Activated CD8-positive, alpha-beta memory T cell treated with anti-CD3 and anti-CD28 coated beads, Interleukin-2, amount 50 U/mL, for 4 hours (primary cell): ENCODE results near the gene TATDN2.
A peak's percentile ranks its signal among the peaks of the same experiment; 100 is the strongest.

Experiments used
- DNase-seq: peaks from one replicate; pipeline ENCODE4 v3.0.0-alpha.2; 2020

The TATDN2 gene

DNA sequence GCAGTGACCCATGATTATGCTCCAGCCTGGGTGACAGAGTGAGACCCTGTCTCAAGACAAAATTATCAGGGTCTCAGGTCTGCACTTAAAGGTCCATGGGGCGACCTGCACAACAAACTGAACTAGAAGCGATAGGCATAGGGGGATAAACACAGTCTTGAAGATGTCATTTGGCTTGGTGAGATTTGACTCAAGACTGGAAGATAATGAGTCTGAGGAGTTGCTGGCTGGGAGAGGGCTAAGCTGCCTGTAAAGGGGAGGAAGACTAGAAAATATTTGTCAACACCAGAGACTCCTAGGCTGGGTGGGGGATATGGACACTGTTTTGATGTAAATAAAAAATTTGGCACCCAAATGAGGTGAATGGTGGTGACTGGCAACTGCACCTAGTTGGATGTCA lies 24.7 kb downstream of the TATDN2 start:
- DNase-seq = no peak

DNA sequence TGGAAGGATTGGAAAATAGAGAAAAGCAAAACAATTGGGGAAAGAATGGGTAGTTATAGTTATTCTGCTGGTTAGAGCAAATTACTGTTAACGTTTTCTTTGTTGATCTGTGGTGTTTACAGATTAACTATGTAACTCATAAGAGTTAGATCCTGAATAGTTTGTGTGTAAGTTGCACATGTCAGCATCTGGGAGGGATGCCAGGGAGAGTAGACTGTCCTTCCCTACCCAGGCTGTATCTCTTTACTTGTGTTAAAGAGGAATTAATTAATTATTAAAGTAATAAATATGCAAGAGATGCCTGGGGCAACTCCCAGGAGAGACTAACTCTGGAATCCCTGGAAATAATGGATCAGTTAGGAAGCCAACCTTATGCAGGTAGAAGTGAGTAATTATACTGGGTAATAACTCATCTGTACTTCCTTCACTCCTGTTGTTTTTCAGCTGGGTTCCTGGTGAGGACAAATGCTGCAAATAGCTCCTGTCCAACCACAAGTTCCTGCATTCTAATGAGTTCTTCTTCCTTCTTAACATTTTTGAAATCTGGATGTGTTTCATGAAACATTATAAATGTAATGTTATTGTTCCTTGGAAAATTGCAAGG lies 25.5 kb downstream of the TATDN2 start:
- DNase-seq = no peak

DNA sequence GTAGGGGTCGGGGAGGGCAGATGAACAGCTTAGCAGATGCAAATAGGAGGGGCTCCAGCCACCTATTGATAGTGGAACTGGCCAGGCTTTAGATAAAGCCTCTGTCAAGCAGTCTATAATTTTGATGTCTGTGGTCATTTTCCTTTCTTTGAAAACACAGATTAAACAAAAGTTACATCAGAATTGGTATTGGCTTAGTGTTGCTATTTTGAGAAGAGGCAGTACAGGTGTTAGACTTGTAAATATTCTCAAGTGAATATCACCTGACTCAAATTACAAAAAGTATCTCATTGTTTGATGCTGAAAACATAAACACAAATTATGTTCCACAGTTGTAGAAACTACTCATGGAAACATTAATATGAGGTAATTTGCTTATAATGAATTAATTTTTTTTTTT lies 26.3 kb downstream of the TATDN2 start:
- DNase-seq = no peak

DNA sequence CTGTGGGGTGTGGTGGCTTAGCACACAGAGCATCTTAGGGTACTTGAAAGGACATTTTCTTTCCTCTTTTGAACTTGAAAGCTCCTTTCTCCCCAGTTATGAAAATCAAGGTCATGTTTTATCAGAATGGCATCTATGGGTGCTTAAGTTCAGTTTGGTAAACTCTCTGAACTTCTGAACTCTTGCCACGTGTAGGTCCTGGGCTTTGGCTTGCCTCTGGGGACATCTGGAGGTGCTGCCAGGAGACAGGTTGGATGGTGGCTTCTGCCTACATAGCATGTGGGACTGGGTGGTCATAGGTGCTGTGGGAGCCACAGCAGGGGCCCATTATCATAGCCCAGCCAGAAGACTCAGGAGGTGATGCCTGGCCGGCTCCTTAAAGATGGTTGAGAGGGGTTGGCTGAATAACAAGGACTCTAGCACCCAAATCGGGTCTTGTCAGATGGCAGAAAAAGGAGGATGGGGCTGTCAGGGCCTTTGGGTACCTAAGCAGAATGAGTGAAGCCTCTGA lies 28.9 kb downstream of the TATDN2 start:
- DNase-seq = no peak

DNA sequence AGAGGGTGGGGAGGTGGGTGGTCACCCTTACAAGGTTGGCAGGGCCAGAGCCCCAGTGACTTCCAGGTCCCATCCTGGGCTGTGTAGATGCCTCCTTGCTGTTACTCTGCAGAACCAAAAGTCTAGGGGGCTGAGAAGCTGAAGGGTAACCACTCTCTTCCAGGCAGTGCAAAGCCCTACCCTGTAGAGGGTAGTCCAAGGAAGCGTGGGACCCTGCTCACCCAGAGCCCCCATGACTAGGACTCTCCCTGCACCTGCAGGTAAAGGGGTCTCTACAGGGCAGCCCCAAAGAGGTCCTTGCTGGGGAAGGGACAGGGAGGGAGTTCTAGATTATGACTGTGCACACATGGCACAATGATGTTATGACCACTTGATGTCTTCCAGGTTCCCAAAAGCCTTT lies 30.2 kb downstream of the TATDN2 start:
- no peak for DNase-seq

DNA sequence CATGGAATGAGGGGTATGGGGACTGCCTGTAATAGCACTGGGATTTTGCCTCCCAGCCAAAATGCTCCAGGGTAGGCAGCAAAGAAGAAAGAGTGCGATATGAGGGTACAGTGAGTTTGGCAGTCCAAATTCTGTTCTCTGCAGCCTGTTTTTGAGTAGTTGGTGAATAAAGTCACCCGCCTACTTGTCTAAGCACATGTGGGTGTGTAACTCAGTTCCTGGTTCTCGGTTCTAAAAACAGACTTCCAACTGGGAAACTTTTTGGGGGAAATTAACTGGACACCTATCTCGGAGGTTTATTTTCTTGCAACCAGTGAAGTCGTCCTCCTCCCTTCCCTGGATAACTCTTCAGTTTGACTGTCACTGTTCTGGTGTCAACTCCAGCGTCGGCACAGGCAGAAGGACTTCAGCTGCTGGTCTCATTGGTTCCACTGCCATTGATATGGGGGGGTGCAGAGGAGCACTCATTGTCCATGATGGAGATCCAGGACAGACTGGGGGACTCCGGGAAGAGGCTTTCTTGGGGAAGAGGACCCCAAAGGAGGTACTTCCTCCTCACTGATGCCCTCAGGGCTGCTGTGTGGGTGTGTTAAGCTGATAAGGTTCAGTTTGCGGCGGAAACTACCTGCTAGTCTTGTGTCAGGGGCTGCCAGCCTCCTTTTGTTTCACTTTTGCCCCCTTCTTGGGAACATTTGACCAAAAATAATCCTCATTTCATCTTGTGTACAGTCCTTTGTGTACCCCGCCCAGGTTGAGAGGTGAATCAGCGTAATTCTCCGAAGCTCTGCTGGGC lies 31.3 kb downstream of the TATDN2 start:
- DNase-seq = no peak

DNA sequence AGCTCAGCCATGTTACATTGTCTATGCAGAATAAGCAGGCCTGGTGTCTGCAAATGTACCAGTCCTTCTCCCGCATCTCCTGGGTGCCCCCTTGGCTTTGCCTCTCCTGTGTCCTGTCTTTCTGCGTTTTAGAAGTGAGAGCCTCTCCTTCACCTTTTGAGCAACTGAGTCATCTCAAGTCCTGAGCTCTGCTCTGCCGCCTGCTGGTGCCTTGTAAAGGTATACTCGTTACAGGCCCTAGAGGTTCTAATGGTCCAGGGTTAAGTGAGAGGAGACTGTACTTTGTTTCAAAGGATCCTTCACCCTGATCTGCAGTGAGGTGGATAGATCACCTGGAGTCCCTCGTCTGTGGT lies 31.9 kb downstream of the TATDN2 start:
- no peak for DNase-seq

DNA sequence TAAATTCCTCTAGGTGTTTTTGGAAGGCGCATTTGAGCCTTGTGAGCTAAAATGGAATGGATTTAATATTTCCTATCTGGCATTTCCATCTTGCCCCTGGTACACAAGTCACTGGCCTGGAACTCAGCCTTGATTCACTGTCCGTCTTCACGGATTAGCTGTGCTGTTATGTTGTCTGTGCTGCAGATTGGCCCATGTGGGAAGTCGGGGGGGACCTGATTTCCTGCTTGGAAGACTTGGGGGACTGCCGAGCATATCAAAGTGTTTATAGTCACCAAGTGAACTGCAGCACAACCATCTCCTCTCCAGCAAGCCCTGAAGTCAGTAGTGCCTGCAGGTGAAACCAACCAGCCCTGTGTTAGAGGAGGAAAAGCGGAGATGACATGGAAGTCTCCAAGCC lies 32.3 kb downstream of the TATDN2 start:
- no peak for DNase-seq

DNA sequence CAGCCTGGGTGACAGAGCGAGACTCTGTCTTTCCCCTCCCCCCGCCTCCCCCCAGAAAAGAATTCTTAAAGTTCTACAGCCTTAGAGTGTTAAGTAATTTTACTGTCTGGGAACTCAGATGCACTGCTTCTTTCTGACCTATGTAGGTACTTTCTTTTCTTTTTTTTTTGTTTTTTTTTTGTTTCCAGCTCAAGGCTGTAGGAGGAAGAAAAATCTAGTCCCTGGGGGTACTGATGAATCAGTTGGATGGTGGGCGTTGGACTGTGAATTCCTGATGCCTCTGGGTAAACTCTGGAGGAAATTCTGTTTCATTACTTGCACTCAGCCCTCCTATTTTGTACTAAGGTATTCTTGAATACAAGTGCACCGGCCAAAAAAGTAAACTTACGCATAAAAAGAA lies 33.7 kb downstream of the TATDN2 start:
- no peak for DNase-seq

DNA sequence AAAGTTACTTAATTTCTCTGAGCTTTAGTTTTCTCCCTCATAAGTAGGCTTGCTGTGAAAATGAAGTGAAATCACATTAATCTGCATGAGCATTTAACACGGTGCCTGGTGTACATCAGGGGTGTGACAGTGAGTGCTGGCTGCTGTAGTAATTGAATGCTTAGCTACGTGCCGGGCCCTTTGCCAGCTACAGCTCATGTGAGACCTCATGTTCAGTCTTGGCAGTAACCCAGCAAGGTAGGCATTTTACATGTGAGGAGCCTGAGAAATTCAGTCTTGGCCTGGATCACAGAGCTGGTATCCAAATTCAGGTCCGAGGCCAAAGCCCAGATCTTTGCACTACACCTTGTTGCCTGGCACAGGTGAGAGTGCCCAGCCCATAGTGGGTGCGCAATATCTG lies 35.4 kb downstream of the TATDN2 start:
- DNase-seq = no peak

DNA sequence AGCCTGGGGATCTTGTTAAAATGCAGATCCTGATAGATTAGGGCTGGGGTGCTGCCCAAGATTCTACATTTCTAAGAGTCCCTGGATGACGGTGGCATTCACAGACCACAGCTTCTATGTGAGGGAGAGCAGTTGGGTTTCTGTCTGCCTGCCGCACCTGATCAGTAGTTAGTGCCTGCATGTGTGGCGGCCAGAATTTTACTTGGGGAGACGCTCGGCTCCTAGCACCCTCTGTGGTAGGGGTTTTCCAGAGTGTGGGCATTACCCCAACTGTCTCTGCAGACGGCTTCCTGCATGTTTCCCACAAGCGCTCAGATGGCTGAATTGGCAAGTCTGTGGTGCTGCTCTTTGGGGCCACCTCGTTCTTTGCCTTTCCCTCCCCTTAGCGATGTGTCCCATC lies 36.2 kb downstream of the TATDN2 start:
- DNase-seq = peak; percentile 30

DNA sequence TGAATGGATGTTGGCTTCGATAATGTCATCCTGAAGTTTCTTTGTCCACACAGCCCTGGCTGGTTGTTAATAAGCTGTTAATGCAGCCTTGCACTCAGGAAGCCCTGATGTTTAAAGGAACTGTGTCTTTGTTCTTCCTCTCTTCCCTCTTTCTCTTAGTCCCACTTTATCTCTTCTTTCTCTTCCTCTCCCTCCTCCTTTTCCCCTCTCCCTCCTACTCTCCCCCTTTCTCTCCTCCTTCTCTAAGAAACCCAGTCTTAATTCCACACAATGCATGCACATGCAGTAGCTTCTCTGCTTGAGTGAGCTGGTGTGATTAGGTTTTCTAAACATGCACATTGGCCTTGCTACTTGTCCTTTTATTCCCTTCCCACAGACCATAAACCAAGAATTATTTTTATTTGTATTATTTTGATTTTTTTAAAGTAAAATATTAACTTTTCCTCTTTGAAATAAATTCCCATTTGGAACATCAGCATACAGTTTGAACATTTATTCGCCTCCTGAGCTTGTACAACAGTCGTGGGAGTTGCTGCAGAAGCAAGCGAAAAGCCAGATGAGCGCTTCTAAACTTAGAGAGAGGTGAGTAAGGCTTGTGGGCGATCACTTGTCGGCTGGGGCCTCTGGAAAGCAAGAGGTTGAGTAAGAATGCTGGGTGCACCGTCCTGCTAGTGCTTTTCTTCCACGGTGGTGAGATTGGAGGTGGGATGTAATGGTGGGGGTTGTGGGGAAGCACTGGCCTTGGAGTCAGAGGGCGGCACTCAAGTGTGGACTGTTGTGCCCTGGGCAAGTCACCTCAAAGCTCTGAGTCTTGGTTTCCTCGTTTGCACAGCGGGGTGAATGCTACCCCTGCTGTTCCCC lies 37.2 kb downstream of the TATDN2 start:
- DNase-seq = no peak

DNA sequence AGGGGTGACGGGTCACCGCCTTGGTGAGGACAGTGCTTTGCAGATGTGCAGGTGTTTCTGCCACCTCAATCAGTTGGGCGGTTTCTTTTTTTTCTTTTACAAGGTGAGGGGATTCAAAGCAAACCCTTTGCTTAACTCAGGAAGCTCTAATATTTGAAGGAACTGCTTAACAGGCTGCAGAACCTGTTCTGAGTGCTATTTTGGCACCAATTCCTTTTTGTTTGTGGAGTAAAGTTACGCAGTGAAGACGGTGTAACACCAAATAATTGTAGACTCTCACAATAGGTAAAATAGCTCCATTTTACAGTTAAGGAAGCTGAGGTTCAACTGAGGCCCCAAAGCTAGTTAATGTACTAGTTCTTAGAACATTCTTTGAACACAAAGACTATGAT lies 37.9 kb downstream of the TATDN2 start:
- DNase-seq = no peak

DNA sequence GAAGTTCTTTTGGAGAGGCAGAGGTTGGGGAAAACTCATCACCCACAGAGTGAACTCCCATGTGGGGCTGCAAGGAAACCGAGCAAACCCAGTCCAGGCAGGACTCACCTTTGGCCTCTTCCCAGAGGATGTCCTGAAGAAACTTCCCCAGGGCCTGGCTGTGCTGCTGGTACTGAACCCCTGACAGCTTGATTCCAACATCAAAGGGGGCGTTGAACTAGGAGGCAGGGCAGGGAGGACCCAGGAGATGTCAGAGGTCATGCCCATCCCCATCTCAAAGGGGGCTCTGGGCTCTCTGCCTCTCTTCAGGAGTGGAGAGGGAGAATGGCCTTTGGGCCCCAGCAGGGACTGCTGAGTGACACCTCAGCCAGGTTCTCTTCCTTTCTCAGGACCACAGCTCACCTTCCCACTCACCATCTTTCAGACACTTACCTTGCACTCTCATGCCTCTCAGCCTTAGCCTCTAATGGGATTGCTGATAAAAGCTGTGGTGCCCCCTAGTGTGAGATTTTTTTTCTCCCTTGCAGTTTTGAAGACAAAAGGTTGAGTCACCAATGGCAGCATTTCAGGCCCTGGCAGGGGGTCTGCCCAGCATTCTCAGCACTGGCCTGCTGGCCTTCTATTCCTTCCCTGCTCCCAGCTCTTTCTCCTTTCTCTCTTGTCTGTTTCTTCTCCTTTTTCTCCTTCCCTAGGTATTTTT lies 38.5 kb downstream of the TATDN2 start:
- DNase-seq = no peak

DNA sequence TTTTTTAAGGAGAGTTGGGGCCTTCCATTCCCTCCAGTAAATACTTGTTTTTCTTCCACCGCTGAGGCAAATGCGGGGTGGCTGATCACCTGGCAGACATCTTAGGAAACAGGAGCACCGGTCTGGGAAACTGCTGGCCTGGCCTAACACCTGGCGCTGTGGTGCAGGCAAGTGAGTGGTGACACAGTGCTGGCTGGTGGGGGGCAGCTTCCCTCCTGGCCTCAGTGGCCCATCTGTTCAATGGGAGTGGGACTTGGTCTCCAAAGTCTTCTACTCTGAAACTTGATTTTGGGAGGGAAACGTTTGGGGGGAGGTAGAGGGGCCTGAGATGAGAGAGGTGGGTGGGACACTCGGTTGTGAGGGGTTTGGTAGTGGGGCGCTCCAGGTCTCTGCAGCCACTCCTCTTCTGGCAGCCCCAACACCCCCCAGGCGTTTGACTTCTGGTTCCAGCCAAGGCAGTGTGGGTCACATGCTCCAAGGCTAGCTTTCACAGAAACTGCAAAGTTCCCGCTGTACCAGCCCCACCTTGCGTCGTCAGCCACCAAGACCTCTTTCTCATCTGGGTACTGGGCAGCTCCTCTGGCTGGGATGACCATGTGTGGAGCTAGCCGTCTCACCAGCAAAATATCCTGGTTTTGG lies 39.8 kb downstream of the TATDN2 start:
- no peak for DNase-seq

DNA sequence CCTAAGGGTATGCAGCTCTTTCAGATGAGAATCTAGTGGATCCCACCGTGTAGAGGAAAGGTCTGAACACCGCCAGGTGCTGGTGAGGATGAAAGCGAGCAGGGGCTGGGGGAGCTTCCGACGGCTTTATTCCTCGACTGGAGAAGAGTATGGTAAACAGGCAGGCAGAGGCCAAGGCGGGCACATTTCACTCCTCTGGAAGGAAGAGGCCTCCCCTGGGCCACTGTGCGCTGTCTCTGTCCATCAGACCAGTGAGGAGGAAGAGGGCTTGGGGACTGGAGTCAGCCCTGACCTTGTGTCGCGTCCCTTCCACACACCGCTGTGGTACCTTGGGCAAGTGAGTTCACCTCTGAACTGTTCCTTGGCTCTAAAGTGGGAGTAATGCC lies 40.3 kb downstream of the TATDN2 start:
- DNase-seq = no peak

DNA sequence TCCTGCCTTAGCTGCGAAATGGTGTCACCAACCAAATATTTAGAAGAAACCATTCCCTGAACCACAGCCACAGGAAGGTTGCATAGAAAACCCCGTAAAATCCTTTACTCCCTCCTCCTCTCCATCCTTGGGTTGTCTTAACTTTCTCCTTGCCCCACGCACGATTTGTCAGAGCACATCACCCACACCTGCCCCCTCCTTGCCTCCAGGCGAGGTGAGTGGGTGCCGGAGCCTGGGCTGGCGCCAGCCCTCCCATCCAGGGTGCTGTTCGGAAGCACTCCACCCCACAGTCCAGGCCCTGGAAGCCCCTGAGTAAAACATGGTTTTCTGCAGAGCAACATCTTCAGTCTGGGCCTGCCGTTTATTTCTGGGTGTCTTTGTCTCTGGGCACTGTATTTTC lies 40.8 kb downstream of the TATDN2 start:
- DNase-seq = no peak

DNA sequence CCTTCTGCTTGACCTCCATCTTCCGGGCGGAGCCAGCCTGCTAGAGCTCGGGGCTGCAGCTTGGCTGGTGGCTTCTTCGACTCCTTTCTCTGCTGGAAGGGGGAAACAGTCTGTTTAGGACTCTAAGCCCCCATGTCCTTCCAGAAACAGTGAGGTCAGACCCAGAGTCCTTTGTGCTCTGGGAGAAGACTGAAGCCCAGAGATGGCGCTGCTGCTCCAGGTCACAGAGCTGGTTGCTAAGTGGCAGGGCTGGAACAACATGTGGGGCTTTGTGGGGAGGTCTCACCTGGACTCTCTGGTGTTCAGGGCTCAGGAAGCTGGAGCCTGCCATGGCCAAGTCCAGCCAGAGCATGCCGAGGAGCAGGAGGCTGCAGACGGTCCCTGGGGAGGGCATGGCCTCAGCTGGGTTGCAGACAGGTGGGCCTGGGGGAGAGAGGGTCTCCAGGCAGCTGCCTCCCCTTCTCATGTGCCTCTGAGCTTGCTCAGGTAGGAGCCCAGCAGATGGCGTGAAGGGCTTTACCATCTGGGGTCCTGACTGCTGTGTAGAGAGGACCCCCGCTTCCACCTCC lies 41.6 kb downstream of the TATDN2 start:
- no peak for DNase-seq

DNA sequence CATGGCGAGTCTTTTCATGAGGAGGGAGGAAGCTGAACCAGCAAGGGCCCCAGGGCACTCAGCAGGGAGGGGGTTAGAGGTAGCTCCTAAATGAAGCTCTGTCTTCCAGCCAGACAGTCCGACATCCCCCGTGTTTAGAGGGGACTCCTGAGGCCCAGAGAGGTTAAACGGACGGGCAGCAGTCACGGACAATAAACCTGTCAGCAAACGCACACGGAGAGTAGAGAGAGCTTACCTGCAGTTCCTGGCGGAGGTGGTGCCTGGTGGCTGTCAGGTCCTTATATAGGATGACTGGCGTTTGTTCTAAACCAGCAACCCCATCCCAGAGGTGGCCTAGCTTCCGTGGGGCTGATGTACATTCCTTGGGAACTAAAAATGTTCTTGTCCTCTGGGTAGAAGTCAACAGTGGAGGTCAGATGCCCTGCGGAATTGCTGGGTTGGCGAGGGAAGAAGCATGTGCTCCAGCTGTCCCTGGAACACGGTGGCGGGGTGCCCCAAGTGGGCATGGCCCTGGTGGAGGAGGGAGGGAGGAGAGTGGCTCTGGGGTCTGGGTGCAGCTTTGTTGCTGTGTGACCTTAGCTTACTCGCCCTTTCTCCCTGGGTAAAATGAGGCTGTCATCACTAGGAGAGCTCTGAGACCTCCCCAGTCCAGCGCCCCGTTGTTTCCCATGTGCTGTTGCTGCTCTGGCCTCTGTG lies 42.4 kb downstream of the TATDN2 start:
- no peak for DNase-seq

DNA sequence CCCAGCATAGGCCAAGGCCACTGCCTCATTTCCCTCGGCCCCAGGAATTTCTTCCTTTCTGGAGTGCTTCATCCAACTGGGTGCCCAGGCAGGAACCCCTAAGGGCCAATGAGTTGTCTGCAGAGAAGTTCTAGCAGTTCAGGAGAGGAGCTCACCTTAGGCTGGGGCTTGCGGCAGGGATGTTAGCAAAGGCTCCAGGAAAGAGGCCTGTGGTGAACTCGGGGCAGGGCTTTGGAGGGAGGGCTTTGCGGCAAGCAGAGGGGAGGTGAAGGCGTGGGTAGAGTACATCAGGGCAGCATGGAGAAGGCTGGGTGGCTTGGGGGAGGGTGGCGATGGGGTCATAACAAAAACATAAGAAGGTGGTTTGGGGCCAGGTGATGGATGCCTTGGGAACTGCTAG lies 43.4 kb downstream of the TATDN2 start:
- DNase-seq = no peak

DNA sequence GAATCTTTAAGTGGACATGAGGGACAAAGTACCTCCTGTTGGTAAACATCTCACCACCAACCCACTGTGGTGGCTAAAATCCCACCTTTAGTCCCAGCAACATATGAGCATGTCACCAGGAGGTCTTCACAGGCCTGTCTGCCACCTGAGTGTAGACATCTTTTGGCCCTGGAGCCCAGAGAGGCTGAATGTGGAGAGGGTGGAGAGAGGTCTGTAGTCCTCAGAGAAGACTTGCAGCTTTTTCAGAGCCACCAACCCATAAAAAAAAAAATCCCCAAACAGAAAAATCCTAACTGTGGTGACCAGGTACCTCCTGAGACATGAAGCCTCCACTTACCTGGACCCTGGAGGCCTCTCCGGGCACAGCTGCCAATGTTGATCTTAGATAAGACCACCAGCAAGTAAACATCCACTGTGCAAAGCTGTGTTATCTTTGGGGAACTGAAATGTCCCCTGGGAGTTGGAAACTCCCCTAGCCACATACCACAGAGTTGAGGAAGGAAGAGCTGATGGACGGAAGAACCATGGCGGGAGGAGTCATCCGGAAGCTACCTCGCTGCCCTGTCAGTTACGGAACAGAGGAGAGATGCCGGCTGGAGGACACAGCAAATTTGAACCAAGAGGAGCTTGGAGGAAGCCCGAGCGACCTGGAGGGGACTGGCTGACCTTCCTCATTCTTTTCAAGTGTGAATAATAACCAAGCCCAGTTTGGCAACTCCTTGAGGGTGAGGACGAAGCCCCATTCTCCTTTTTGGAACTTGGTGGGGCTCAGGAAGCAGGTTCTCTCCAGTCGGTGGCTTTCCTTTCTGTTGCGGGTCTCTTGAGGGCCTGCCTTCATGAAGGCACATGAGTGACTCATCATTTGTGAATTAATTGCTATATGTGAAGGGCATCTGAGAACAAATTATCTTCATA lies 44.5 kb downstream of the TATDN2 start, which contains the start of gene GHRL:
Gene GHRL (minus strand): TSS at position 443 of the 915 bp plus-strand sequence. CDS start 2,767 bp downstream, outside the sequence.
- no peak for DNase-seq
